HUES64 (cell line): ENCODE results near the gene BCAT1.
"Not testable (repeated sequence)": the region's sequence is repeated elsewhere in the genome, so short reads cannot be mapped to it uniquely, and the experiment has no call there.

Source experiments
- H3K27ac ChIP-seq: 2 replicates; pipeline ENCODE4 v1.7.0; 2013; ENCODE audit warnings: low read depth, low read length, inconsistent platforms
- H3K27me3 ChIP-seq: 2 replicates; pipeline ENCODE4 v1.6.1; 2013; ENCODE audit warnings: mild to moderate bottlenecking, low read length; ENCODE audit not compliant: insufficient read depth
- H3K36me3 ChIP-seq: 2 replicates; pipeline ENCODE4 v1.6.1; 2013; ENCODE audit warnings: mild to moderate bottlenecking, low read length; ENCODE audit not compliant: insufficient read depth
- H3K4me1 ChIP-seq: 2 replicates; pipeline ENCODE4 v1.6.1; 2013; ENCODE audit warnings: mild to moderate bottlenecking, low read length, moderate library complexity; ENCODE audit not compliant: insufficient read depth
- H3K4me3 ChIP-seq: 2 replicates; pipeline ENCODE4 v1.5.1; 2013; ENCODE audit warnings: mild to moderate bottlenecking, low read length, moderate library complexity
- H3K9ac ChIP-seq: 2 replicates; pipeline ENCODE4 v1.6.1; 2013; ENCODE audit warnings: mild to moderate bottlenecking, low read depth, low read length
- H3K9me3 ChIP-seq: 2 replicates; pipeline ENCODE4 v1.6.1; 2013; ENCODE audit warnings: low read depth, low read length; ENCODE audit not compliant: insufficient read depth
- WGBS: fragments of 150-250, 120-280 bp; methylation state at CpG from one replicate; pipeline ENCODE4 v1.1.7; 2013; ENCODE audit warnings: missing lambda C conversion rate; 5-methylcytosine and 5-hydroxymethylcytosine counted together

Gene BCAT1

DNA sequence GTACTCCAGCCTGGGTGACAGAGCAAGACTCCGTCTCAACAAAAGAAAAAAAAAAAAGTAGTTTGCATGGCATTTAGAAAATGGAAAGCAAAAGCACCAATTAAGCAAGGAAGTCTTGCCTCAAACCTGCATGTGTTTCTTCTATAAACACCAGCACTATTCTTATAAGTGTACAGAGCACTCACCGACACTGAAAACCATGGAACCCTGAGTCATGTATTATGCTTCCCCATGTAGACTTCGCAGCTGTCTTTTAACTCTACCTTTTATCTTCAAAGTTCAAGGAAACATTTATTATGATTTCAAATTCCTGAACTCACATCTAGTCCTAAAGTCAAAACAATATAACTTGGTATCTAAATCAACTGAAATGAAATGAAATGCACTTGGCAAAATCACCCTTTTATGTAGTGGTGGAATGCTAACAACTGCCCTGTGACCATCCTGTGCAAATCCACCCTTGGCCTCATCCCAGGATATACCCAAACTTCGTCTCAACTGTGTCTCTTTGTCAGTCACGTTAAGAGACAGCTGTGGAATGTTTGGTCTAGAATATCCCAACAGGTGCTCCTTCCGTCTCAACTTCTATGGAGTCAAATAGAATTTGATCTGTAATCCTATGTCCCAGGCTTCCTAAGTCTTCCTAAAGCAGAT is 4.8 kb downstream of the BCAT1 start:
- 88% methylated on average over 6 of the region's 6 CpGs for WGBS
- H3K36me3 ChIP-seq: peaks cover 27% of the 10 kb centered on the region; the same call in 1 of the 2 replicates
- H3K27me3 ChIP-seq: no peaks in the 10 kb centered on the region
- no peaks in the 10 kb centered on the region for H3K9me3 ChIP-seq
- no peak overlapping the region; the same call in 1 of the 2 replicates for H3K9ac ChIP-seq
- no peak overlapping the region for H3K27ac ChIP-seq
- no peak overlapping the region for H3K4me3 ChIP-seq
- peaks cover 53% of the 10 kb centered on the region for H3K4me1 ChIP-seq

GRCh38 chr12:24940157-24940556 is 8.7 kb downstream of the BCAT1 start:
- H3K4me1 ChIP-seq: peaks cover 38% of the 10 kb centered on the region
- no peak overlapping the region for H3K27ac ChIP-seq
- no peaks in the 10 kb centered on the region for H3K9me3 ChIP-seq
- no peaks in the 10 kb centered on the region for H3K27me3 ChIP-seq
- no peak overlapping the region for H3K9ac ChIP-seq
- peaks cover 20% of the 10 kb centered on the region; the same call in 1 of the 2 replicates for H3K36me3 ChIP-seq
- 83% methylated on average over 1 of the region's 2 CpGs for WGBS
- no peak overlapping the region for H3K4me3 ChIP-seq

- WGBS: 96% methylated on average over 5 of the region's 6 CpGs
- not testable (repeated sequence) for H3K4me3 ChIP-seq, H3K9ac ChIP-seq, H3K27me3 ChIP-seq, H3K27ac ChIP-seq, H3K9me3 ChIP-seq
- peaks cover 14% of the 10 kb centered on the region; the same call in 1 of the 2 replicates for H3K36me3 ChIP-seq
- H3K4me1 ChIP-seq: peaks cover 32% of the 10 kb centered on the region
Observed at GRCh38 chr12:24939551-24939950, 9.3 kb downstream of the BCAT1 start.

DNA sequence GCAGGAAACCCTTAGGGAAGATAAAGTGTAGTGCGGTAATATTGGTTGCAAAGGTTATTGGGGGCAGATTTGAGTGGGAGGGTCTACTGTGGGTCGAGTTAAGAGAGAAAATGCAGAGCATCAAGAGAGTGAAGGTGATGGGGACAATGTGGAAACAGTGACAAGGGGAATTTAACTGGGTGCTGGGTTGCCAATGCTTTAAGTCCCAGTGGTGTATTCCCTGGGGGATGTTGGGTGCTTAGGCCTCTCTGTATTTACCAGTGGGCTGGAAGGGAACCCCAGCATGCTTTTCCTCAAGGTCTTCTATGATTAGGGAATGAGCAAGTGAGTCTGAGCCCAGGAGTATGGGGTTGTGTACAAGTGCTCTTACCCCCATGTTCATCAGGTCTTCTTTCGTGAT is 10.6 kb downstream of the BCAT1 start:
- no peaks in the 10 kb centered on the region for H3K27me3 ChIP-seq
- peaks cover 7% of the 10 kb centered on the region; the same call in 1 of the 2 replicates for H3K36me3 ChIP-seq
- 92% methylated on average over 3 of the region's 3 CpGs for WGBS
- no peak overlapping the region for H3K4me3 ChIP-seq
- no peak overlapping the region for H3K27ac ChIP-seq
- H3K9me3 ChIP-seq: no peaks in the 10 kb centered on the region
- no peak overlapping the region for H3K9ac ChIP-seq
- peaks cover 34% of the 10 kb centered on the region for H3K4me1 ChIP-seq

GRCh38 chr12:24937553-24938244 is 11.2 kb downstream of the BCAT1 start:
- H3K27ac ChIP-seq: no peak overlapping the region
- no peak overlapping the region for H3K9ac ChIP-seq
- peaks cover 3% of the 10 kb centered on the region; the same call in 1 of the 2 replicates for H3K36me3 ChIP-seq
- WGBS: 60% methylated on average over 2 of the region's 2 CpGs
- H3K4me1 ChIP-seq: peaks cover 36% of the 10 kb centered on the region
- H3K27me3 ChIP-seq: no peaks in the 10 kb centered on the region
- H3K9me3 ChIP-seq: no peaks in the 10 kb centered on the region
- H3K4me3 ChIP-seq: no peak overlapping the region

- WGBS: 78% methylated on average over 9 of the region's 10 CpGs
- peaks cover 41% of the 10 kb centered on the region for H3K4me1 ChIP-seq
Observed at GRCh38 chr12:24933694-24934407, 15.1 kb downstream of the BCAT1 start.

DNA sequence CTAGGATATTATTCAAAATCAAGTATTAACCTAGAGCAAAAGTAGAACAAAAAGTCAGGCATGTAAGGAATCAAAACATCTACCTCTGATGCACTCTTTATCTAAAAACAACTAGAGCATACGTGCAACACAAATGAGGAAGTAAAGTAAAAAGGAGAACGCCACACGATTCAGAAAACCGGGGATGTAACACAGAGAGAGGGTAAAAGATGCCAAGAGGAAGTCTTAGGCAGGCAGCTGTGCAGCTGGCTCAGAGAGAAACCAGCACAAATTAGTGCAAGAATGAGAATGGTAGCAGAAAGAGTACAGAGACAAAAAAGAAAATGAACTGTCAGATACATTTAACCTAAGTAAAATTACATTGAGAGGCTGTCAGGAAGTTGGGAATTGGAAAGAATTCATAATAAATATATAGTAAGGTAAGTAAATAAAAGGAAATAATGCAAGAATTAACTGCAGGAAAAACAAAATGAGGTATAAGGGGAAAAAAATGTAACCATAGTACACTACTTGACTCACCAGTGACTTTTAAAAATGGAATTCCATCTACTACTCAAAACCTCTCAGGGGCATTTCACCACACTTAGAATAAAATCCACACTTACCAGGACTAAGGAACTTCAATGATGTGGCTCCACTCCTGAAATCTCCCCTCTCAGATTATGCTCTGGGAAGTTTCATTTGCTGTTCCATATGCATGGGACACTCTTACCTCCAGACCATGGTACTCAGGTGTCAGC is 17.1 kb downstream of the BCAT1 start:
- H3K9ac ChIP-seq: no peak overlapping the region
- 94% methylated on average over 4 of the region's 4 CpGs for WGBS

More at GRCh38 chr12:24933694-24934407, 15.1 kb downstream of the BCAT1 start:
- Histone ChIP-seq H3K9ac (no peak overlapping the region), H3K9me3 (peaks cover 3% of the 10 kb centered on the region; the same call in 1 of the 2 replicates), H3K27me3 (no peaks in the 10 kb centered on the region), H3K4me3 (no peak overlapping the region), H3K36me3 (peaks cover 5% of the 10 kb centered on the region; the same call in 1 of the 2 replicates), H3K27ac (no peak overlapping the region)

DNA sequence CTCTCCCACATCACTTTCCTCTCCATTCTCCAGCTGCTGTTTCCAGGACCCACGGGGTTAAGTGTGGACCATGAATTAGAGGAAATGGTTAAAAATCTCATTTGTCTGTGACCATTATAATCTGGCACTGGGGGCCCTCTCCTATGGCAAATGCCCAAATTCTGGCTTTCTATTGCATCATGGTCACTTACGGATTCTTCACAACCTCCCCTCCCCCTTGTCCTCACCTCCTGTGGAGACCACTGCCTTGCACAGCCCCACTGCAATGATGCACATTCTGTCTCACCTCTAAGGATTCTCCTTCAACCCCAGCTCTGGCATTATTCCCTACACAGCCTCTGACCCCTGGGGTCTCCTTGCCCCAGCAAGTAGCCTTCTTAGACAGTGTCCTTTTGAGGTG is 18.9 kb downstream of the BCAT1 start:
- no peak overlapping the region for H3K4me3 ChIP-seq
- WGBS: 71% methylated on average over 2 of the region's 2 CpGs
- H3K36me3 ChIP-seq: peaks cover 7% of the 10 kb centered on the region; the same call in 1 of the 2 replicates
- no peak overlapping the region for H3K9ac ChIP-seq
- no peaks in the 10 kb centered on the region for H3K27me3 ChIP-seq
- peaks cover 3% of the 10 kb centered on the region; the same call in 1 of the 2 replicates for H3K9me3 ChIP-seq
- H3K4me1 ChIP-seq: peaks cover 59% of the 10 kb centered on the region
- no peak overlapping the region for H3K27ac ChIP-seq

More for the DNA sequence above, 17.1 kb downstream of the BCAT1 start:
- Histone ChIP-seq H3K27ac (no peak overlapping the region), H3K9me3 (peaks cover 3% of the 10 kb centered on the region; the same call in 1 of the 2 replicates), H3K36me3 (peaks cover 5% of the 10 kb centered on the region; the same call in 1 of the 2 replicates), H3K27me3 (no peaks in the 10 kb centered on the region), H3K4me1 (peaks cover 57% of the 10 kb centered on the region), H3K4me3 (no peak overlapping the region)

GRCh38 chr12:24928533-24929306 is 20.2 kb downstream of the BCAT1 start:
- not testable (repeated sequence) for H3K27ac ChIP-seq, H3K9me3 ChIP-seq, H3K27me3 ChIP-seq, H3K4me3 ChIP-seq, H3K9ac ChIP-seq
- Histone ChIP-seq H3K36me3 (peaks cover 10% of the 10 kb centered on the region; the same call in 1 of the 2 replicates), H3K4me1 (peaks cover 58% of the 10 kb centered on the region)
- WGBS: 91% methylated on average over 10 of the region's 13 CpGs

- no peak overlapping the region for H3K4me3 ChIP-seq
- H3K27ac ChIP-seq: peak overlapping the region; percentile 12; the same call in 1 of the 2 replicates
- 74% methylated on average over 2 of the region's 2 CpGs for WGBS
- H3K9ac ChIP-seq: no peak overlapping the region
- H3K9me3 ChIP-seq: peaks cover 3% of the 10 kb centered on the region; the same call in 1 of the 2 replicates
- H3K4me1 ChIP-seq: peaks cover 53% of the 10 kb centered on the region
- H3K36me3 ChIP-seq: peaks cover 10% of the 10 kb centered on the region; the same call in 1 of the 2 replicates
- H3K27me3 ChIP-seq: no peaks in the 10 kb centered on the region
Observed at GRCh38 chr12:24928131-24928530, 20.8 kb downstream of the BCAT1 start.
